GM19328 (cell line): ENCODE measurements around the gene MAD1L1.

Experiments
- ATAC-seq: cut with Tn5 transposase; IDR thresholded peaks from one replicate; pipeline ENCODE4 v1.9.1; 2021; ENCODE audit warnings: mild to moderate bottlenecking, moderate library complexity; ENCODE audit not compliant: unreplicated experiment

Gene MAD1L1

GRCh38 chr7:2093843-2094220 is 138.9 kb downstream of the MAD1L1 start:
- ATAC-seq = no peak

DNA sequence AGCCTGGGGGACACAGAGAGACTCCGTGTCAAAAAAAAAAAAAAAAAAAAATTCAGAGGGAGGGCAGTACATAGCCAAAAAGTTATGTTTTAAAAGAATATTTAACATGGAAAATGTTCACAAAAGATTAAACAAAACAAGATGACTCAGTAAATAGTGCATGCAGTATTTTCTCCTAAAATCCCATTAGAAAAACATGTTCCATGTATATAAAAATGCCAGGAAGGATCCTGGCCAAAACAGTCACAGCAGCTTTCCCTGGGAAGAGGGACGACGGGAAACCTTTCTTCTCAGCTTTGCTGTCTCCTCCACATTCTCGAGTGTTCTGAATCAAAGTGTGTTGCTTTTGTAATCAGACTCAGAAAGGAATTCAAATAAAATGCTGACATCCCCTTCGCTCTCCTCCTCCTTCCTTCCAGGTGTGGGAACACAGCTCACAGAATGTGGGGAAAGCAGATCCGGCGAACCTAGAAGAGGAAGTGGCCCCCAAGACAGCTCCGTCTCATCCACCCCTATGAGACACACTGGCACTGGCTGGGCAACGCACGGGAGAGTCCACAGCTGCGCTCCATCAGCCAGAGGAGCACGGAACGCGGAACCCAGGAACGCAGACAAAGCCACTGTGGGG is 139.4 kb downstream of the MAD1L1 start:
- ATAC-seq = no peak

DNA sequence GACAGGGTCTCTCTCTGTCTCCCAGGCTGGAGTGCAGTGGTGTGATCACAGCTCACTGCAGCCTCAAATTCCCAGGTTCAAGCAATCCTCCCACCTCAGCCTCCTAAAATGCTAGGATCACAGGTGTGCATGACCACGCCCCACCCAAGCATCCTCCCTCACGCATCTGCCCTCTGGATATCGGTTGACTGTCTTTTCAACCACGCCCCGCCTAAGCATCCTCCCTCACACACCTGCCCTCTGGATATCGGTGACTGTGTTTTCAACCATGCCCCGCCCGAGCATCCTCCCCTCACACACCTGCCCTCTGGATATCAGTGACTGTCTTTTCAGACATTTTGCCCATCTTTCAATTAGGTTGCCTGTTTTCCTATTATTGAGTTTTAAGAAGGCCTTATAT is 140.5 kb downstream of the MAD1L1 start:
- no peak for ATAC-seq

GRCh38 chr7:2090526-2091520 is 141.9 kb downstream of the MAD1L1 start:
- no peak for ATAC-seq

DNA sequence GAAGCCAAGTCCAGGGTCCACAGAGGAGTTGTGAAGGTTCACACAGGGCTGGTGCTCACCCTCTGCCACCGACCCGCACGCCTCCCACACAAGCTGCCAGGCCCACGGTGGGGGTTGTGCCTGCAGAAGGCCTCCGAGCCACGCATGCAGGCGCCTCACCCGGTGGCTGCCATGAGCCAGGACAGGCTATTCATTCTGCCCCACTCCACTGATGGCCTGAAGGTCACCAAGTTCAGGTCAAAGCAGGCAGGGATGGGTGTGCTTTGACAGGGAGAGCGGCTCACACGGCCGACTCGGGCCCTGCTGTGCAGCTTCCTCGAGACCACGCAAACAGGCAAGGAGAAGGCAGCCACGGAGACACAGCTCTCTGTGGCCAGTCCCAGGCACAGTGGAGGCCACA is 143.9 kb downstream of the MAD1L1 start:
- ATAC-seq = no peak

DNA sequence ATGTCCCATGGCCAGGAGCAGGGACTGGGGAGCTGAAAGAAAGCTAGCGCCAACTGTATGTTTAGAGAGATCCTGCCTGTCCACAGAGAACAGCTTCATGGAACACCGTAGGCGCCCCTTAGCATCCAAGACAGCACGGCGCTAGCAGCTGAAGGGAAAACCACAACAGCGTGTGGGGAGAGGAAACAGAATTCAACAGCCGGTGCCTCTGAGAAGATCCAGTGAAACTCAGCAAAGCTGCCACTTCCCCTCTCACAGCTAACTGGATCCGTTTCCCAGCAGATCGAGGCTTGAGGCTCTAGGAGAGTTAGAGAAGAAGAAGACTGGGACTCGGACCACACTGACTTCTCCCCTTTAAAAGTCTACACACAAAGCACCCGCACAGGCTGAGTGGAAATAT is 145.0 kb downstream of the MAD1L1 start:
- no peak for ATAC-seq

- ATAC-seq = no peak
Observed at GRCh38 chr7:2086229-2086628, 146.5 kb downstream of the MAD1L1 start.

DNA sequence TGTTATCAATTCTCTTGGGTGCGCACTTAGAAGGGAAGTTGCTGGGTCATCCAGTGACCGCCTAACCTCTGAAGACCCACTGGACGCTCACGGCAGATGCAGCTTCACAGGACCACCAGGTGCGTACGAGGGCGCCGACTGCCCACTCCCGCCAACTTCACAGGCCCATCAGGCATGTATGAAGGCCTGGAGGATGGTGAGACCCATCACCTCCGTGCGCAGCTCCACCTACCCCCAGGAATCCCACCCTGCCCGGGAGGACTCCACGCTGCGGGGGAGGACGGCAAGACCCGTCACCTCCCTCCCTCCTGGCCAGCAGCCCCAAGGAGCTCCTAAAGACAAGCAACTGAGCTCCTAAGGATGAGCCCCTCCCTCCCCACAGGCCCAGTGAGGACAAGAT is 146.9 kb downstream of the MAD1L1 start:
- no peak for ATAC-seq

GRCh38 chr7:2084781-2085505 is 147.8 kb downstream of the MAD1L1 start:
- ATAC-seq = no peak

- ATAC-seq = no peak
Observed at GRCh38 chr7:2084331-2084730, 148.4 kb downstream of the MAD1L1 start.

- ATAC-seq = no peak
Observed at GRCh38 chr7:2083362-2083761, 149.4 kb downstream of the MAD1L1 start.

GRCh38 chr7:2082139-2082998 is 150.4 kb downstream of the MAD1L1 start:
- no peak for ATAC-seq

- no peak for ATAC-seq
Observed at GRCh38 chr7:2081526-2082135, 151.1 kb downstream of the MAD1L1 start.

- ATAC-seq = no peak
Observed at GRCh38 chr7:2080477-2080876, 152.3 kb downstream of the MAD1L1 start.

GRCh38 chr7:2080060-2080387 is 152.7 kb downstream of the MAD1L1 start:
- no peak for ATAC-seq

GRCh38 chr7:2079332-2080059 is 153.2 kb downstream of the MAD1L1 start:
- no peak for ATAC-seq

DNA sequence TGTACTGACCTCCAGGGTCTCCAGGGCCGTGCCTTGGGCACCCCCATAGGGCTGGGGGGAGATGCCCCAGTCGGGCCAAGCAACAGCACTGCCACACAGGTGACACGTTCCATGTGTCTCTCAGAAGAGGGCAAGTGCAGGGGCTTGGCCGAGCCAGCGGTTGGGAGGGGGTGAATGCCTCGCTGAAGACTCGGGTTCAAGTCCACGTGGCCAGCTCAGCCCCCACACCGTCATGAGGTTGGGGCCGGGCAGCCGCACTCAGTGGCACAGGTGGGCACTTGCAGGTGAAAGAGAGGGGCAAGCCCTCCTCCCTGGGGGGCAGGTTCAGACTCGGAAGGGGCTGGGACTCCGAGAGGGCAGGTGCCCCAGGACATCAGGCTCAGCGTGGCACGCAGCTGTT is 153.8 kb downstream of the MAD1L1 start:
- ATAC-seq = no peak

- no peak for ATAC-seq
Observed at GRCh38 chr7:2076649-2077064, 156.1 kb downstream of the MAD1L1 start.

DNA sequence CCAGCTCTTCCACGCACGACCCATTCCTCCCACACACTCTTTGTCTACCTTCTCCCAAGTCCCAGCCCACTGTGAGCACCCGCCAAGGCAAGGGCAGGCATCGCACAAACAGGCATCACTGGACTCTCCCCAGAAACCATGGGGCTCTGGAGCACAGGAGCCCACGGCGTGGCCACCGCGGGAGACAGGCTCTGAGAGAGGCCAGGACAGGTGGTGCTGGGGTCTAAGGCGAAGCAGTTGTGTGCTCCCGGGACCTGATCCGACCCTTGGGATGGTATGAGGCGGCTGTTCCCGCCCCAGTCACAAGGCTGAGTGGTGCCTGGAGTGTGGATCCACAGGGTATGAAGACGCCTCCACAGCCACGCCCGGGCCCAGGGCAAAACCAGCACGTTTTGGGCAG is 156.9 kb downstream of the MAD1L1 start:
- ATAC-seq = no peak

DNA sequence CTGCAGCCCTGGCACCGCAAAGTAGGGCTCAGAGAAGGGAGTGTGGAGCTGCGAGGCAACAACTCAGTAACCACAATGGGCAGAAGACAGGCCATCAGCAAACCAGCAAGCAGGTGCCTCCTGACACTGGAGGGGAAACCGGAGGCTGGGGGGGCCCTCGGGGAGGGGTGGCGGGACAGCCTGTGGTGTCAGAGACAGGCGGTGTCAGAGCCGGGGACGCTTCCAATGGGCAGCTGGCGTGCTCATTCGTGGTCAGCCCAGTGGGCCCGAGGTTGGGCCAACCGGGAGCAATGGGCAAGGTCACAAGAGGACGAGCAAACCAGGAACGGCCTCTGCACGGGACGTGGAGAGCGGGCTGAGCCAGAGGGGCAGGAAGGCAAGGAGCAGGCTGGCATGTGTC is 158.1 kb downstream of the MAD1L1 start:
- ATAC-seq = no peak
